Spleen (tissue), 7 donors: Measurements from ENCODE around the gene SNX27.
"Not testable (repeated sequence)": the region's sequence is repeated elsewhere in the genome, so short reads cannot be mapped to it uniquely, and the experiment has no call there.

Experiments used
- CTCF ChIP-seq, 11 experiments: fragments of 200-600 bp in 7 of 11; fragments of 450-650 bp in 4 of 11; sonication (generic) in 4 of 11; IDR thresholded peaks in 8 of 11; conservative IDR thresholded peaks in 3 of 11; 1 replicate in 7 of 11; 2 replicates in 4 of 11; pipeline versions ENCODE4 v1.4.0 to v1.8.0; 2016 to 2021; ENCODE audit warnings: antibody characterized with exemption in 11 of 11, inconsistent platforms in 4 of 11, mild to moderate bottlenecking in 1 of 11
- POLR2A ChIP-seq, 3 donors: fragments of 450-650 bp; IDR thresholded peaks; one replicate each; pipeline ENCODE4 v1.5.1; 2017; ENCODE audit warnings: antibody characterized with exemption in 3 of 3, mild to moderate bottlenecking in 1 of 3
- POLR2AphosphoS5 ChIP-seq, 3 donors: sonication (generic); formaldehyde crosslinking; IDR thresholded peaks; one replicate each; pipeline ENCODE4 v1.5.1; 2017; ENCODE audit warnings: antibody characterized with exemption in 3 of 3
- donor health status: DM: no; HTN: no; CAD: no; lungs with moderate emphysema.
- donor health status: DM: no; HTN: no; CAD: no.
- donor health status: DM: no; HTN: no; CAD: no.

GRCh38 chr1:151602550-151602949 is 9.3 kb upstream of the SNX27 start:
- TF ChIP-seq CTCF (IDR thresholded peaks at IDR 0.05 in 8 of 11, conservative IDR thresholded peaks at IDR 0.05 in 3 of 11); POLR2AphosphoS5 (IDR thresholded peaks at IDR 0.05); POLR2A (IDR thresholded peaks at IDR 0.05): not testable (repeated sequence)
